HG03139 (cell line): ENCODE measurements around the gene TCF23.
"Not testable (repeated sequence)": the region's sequence is repeated elsewhere in the genome, so short reads cannot be mapped to it uniquely, and the experiment has no call there.

Experiments
- ATAC-seq: cut with Tn5 transposase; IDR thresholded peaks from one replicate; pipeline ENCODE4 v1.9.1; 2021; ENCODE audit not compliant: unreplicated experiment

TCF23 gene

GRCh38 chr2:27152796-27153464 is 4.1 kb downstream of the TCF23 start:
- ATAC-seq: no peak

- no peak for ATAC-seq
Observed at GRCh38 chr2:27154488-27154887, 5.7 kb downstream of the TCF23 start.

GRCh38 chr2:27155069-27155520 is 6.3 kb downstream of the TCF23 start:
- no peak for ATAC-seq

- ATAC-seq: no peak
Observed at GRCh38 chr2:27158468-27158867, 9.7 kb downstream of the TCF23 start.

- ATAC-seq: no peak
Observed at GRCh38 chr2:27159271-27159670, 10.5 kb downstream of the TCF23 start.

- no peak for ATAC-seq
Observed at GRCh38 chr2:27160191-27160590, 11.4 kb downstream of the TCF23 start.

GRCh38 chr2:27162151-27163121 is 13.6 kb downstream of the TCF23 start:
- no peak for ATAC-seq

GRCh38 chr2:27164960-27165763 is 16.4 kb downstream of the TCF23 start:
- ATAC-seq: no peak

- no peak for ATAC-seq
Observed at GRCh38 chr2:27170581-27171337, 22.0 kb downstream of the TCF23 start.

GRCh38 chr2:27171351-27171848 is 22.6 kb downstream of the TCF23 start:
- ATAC-seq: no peak

- ATAC-seq: no peak
Observed at GRCh38 chr2:27174638-27175037, 25.8 kb downstream of the TCF23 start.

- ATAC-seq: no peak
Observed at GRCh38 chr2:27175330-27175729, 26.5 kb downstream of the TCF23 start.

- ATAC-seq: not testable (repeated sequence)
Observed at GRCh38 chr2:27175781-27176180, 27.0 kb downstream of the TCF23 start.

GRCh38 chr2:27177441-27178351 is 28.9 kb downstream of the TCF23 start:
- no peak for ATAC-seq

GRCh38 chr2:27178469-27178868 is 29.7 kb downstream of the TCF23 start:
- ATAC-seq: no peak

- no peak for ATAC-seq
Observed at GRCh38 chr2:27179344-27180000, 30.7 kb downstream of the TCF23 start.

GRCh38 chr2:27182346-27182745 is 33.5 kb downstream of the TCF23 start:
- no peak for ATAC-seq

GRCh38 chr2:27184115-27184514 is 35.3 kb downstream of the TCF23 start:
- ATAC-seq: no peak
